SU-DHL-6 (cell line): ENCODE results near the gene LMBR1L.
A peak's percentile ranks its signal among the peaks of the same experiment; 100 is the strongest.

Source experiments
- H2AFZ ChIP-seq: fragments of 200-600 bp; sonication (generic); 2 replicates; pipeline ENCODE4 v1.6.1; 2014; ENCODE audit warnings: low read depth, mild to moderate bottlenecking, moderate library complexity, mixed read lengths, antibody characterized with exemption, low read length; ENCODE audit not compliant: severe bottlenecking
- H3F3A ChIP-seq: fragments of 200-600 bp; shearing (Covaris generic); 2 replicates; pipeline ENCODE4 v1.6.0; 2016; ENCODE audit warnings: antibody characterized with exemption, mild to moderate bottlenecking; ENCODE audit not compliant: insufficient read depth
- H3K27ac ChIP-seq: fragments of 200-600 bp; sonication (generic); 2 replicates; pipeline ENCODE4 v1.5.1; 2016; ENCODE audit warnings: low read depth, mild to moderate bottlenecking, low read length, moderate library complexity, mixed read lengths
- H3K27me3 ChIP-seq: fragments of 200-600 bp; sonication (generic), shearing (Covaris generic); 2 replicates; pipeline ENCODE4 v1.6.0; 2014; ENCODE audit warnings: mild to moderate bottlenecking, low read length
- H3K36me3 ChIP-seq: fragments of 200-600 bp; sonication (generic); 2 replicates; pipeline ENCODE4 v1.6.1; 2014; ENCODE audit warnings: mild to moderate bottlenecking, low read length, mixed read lengths
- H3K4me2 ChIP-seq: fragments of 300-600, 200-600 bp; shearing (Covaris generic), sonication (generic); 2 replicates; pipeline ENCODE4 v1.6.0; 2014; ENCODE audit warnings: low read length, low read depth, mild to moderate bottlenecking; ENCODE audit not compliant: poor library complexity, severe bottlenecking
- H3K4me3 ChIP-seq: fragments of 200-600 bp; sonication (generic); 2 replicates; pipeline ENCODE4 v1.5.1; 2014; ENCODE audit warnings: antibody characterized with exemption, low read length, mild to moderate bottlenecking, mixed read lengths; ENCODE audit not compliant: insufficient read depth, poor library complexity, severe bottlenecking
- H3K79me2 ChIP-seq: fragments of 200-600 bp; sonication (generic); 2 replicates; pipeline ENCODE4 v1.6.1; 2014; ENCODE audit warnings: mild to moderate bottlenecking, low read length, moderate library complexity; ENCODE audit not compliant: insufficient read depth
- H3K9ac ChIP-seq: fragments of 200-600 bp; sonication (generic); 2 replicates; pipeline ENCODE4 v1.7.0; 2014; ENCODE audit warnings: mild to moderate bottlenecking, low read length
- H3K9me2 ChIP-seq: fragments of 200-600 bp; sonication (generic); replicated peaks from 2 replicates; pipeline ENCODE4 v1.6.1; 2014; ENCODE audit warnings: low read length; ENCODE audit not compliant: insufficient read depth
- H3K9me3 ChIP-seq: fragments of 200-600 bp; sonication (generic); 2 replicates; pipeline ENCODE4 v1.6.1; 2014; ENCODE audit warnings: low read length, mixed read lengths; ENCODE audit not compliant: insufficient read depth
- H4K20me1 ChIP-seq: fragments of 200-600 bp; sonication (generic); 2 replicates; pipeline ENCODE4 v1.6.1; 2014; ENCODE audit warnings: low read depth, mild to moderate bottlenecking, antibody characterized with exemption, low read length, moderate library complexity, mixed read lengths
- CTCF ChIP-seq: fragments of 200-600 bp; sonication (generic); IDR thresholded peaks from one replicate; pipeline ENCODE4 v1.5.1; 2017; ENCODE audit warnings: antibody characterized with exemption, mild to moderate bottlenecking, low read length, moderate library complexity; ENCODE audit not compliant: insufficient read depth, poor library complexity, severe bottlenecking
- EZH2phosphoT487 ChIP-seq: fragments of 200-600 bp; sonication (generic), shearing (Covaris generic); conservative IDR thresholded peaks from 2 replicates; pipeline ENCODE4 v1.6.1; 2018; ENCODE audit warnings: mild to moderate bottlenecking, antibody characterized with exemption, low read length, moderate library complexity, mixed read lengths

The LMBR1L gene

GRCh38 chr12:49079793-49080192 is 30.9 kb downstream of the LMBR1L start:
- TF ChIP-seq CTCF (no peak), EZH2phosphoT487 (no peak)
- no peaks in the 10 kb centered on the region for H3K9me2 ChIP-seq

GRCh38 chr12:49070971-49071370 is 39.7 kb downstream of the LMBR1L start:
- no peak overlapping the region for H2AFZ ChIP-seq
- no peaks in the 10 kb centered on the region for H4K20me1 ChIP-seq
- no peak overlapping the region for H3K9ac ChIP-seq
- H3K36me3 ChIP-seq, result no peaks in the 10 kb centered on the region
- H3K9me3 ChIP-seq, result no peaks in the 10 kb centered on the region
- no peaks in the 10 kb centered on the region for H3K79me2 ChIP-seq
- no peaks in the 10 kb centered on the region; the same call in 1 of the 2 replicates for H3F3A ChIP-seq
- H3K9me2 ChIP-seq, result no peaks in the 10 kb centered on the region
- H3K27me3 ChIP-seq, result no peaks in the 10 kb centered on the region
- no peak for TF ChIP-seq EZH2phosphoT487
- TF ChIP-seq CTCF, result no peak
- no peak overlapping the region for H3K4me2 ChIP-seq
- H3K4me3 ChIP-seq, result no peak overlapping the region
- no peak overlapping the region for H3K27ac ChIP-seq

More at GRCh38 chr12:49079793-49080192, 30.9 kb downstream of the LMBR1L start:
- no peaks in the 10 kb centered on the region for H3K79me2 ChIP-seq
- no peaks in the 10 kb centered on the region for H3F3A ChIP-seq
- no peak overlapping the region for H3K4me3 ChIP-seq
- no peak overlapping the region for H3K27ac ChIP-seq
- H3K27me3 ChIP-seq, result no peaks in the 10 kb centered on the region
- H4K20me1 ChIP-seq, result no peaks in the 10 kb centered on the region
- no peak overlapping the region for H2AFZ ChIP-seq
- H3K9me3 ChIP-seq, result no peaks in the 10 kb centered on the region
- no peak overlapping the region for H3K4me2 ChIP-seq
- H3K9ac ChIP-seq, result no peak overlapping the region
- H3K36me3 ChIP-seq, result no peaks in the 10 kb centered on the region

GRCh38 chr12:49069507-49070346 is 40.9 kb downstream of the LMBR1L start, which contains the start of gene RHEBL1:
Gene RHEBL1, minus strand, starts transcription at chr12:49069979. Its CDS starts 194 bp downstream, at chr12:49069785.
- no peaks in the 10 kb centered on the region for H3K27me3 ChIP-seq
- no peaks in the 10 kb centered on the region for H3K36me3 ChIP-seq
- H3K9me3 ChIP-seq, result no peaks in the 10 kb centered on the region
- peak within 1 kb of the TSS; percentile 22; the same call in 1 of the 2 replicates for H3K27ac ChIP-seq
- peak within 1 kb of the TSS; percentile 76 for H3K4me2 ChIP-seq
- H4K20me1 ChIP-seq, result no peaks in the 10 kb centered on the region
- H3K9me2 ChIP-seq, result no peaks in the 10 kb centered on the region
- no peaks in the 10 kb centered on the region for H3K79me2 ChIP-seq
- H3K9ac ChIP-seq, result peak within 1 kb of the TSS; percentile 71
- no peaks in the 10 kb centered on the region; the same call in 1 of the 2 replicates for H3F3A ChIP-seq
- TF ChIP-seq CTCF, result no peak
- no peak for TF ChIP-seq EZH2phosphoT487
- peak within 1 kb of the TSS; percentile 95 for H3K4me3 ChIP-seq
- peak within 1 kb of the TSS; percentile 100 for H2AFZ ChIP-seq
